Pancreas (tissue), 10 donors: Measurements from ENCODE around the gene HSF5. TPM values are rescaled to one million over a fixed set of nuclear protein-coding genes. Genes with fewer than 3 reads are reported as not detected.

Experiments
- ATAC-seq, 4 donors: fragments of 200-7000 bp; cut with Tn5 transposase; one replicate each; pipeline versions ENCODE4 v1.8.0 to v1.9.1; 2020; ENCODE audit warnings: mild to moderate bottlenecking in 4 of 4, moderate library complexity in 4 of 4
- DNase-seq, 6 donors: peaks; one replicate each; pipeline ENCODE4 v3.0.0-alpha.2; 2020
- FAIRE-seq: peaks from 2 replicates; lab custom pipeline; 2012; peaks lifted over from hg19 to GRCh38; lab: Jason Lieb, UNC
- H3K27ac ChIP-seq, 4 donors: fragments of 200-600 bp; sonication (generic); 1 replicate in 3 of 4; 2 replicates in 1 of 4; pipeline versions ENCODE4 v1.5.0 to v1.8.0; 2020
- H3K27me3 ChIP-seq, 4 donors: fragments of 200-600 bp; one replicate each; pipeline ENCODE4 v1.8.0; 2021
- H3K36me3 ChIP-seq, 3 donors: fragments of 200-600 bp; sonication (generic) in 1 of 3; one replicate each; pipeline versions ENCODE4 v1.5.0 to v1.8.0; 2020 to 2021
- H3K4me1 ChIP-seq, 3 donors: fragments of 200-600 bp; one replicate each; pipeline ENCODE4 v1.8.0; 2021
- H3K4me3 ChIP-seq, 4 donors: fragments of 200-600 bp; sonication (generic) in 2 of 4; one replicate each; pipeline versions ENCODE4 v1.5.0 to v1.8.0; 2020 to 2021
- H3K9me3 ChIP-seq, 4 donors: fragments of 200-600 bp; one replicate each; pipeline ENCODE4 v1.8.0; 2021
- CTCF ChIP-seq, 4 donors: fragments of 200-600 bp; sonication (generic) in 3 of 4; IDR thresholded peaks; one replicate each; pipeline versions ENCODE4 v1.5.0 to v1.8.0; 2021; ENCODE audit warnings: antibody characterized with exemption in 4 of 4
- WGBS, 2 donors: extraction: QIAGEN DNeasy Blood & Tissue Kit; methylation state at CpG; one replicate each; pipeline ENCODE4 v1.1.7; 2013; 5-methylcytosine and 5-hydroxymethylcytosine counted together
- intact Hi-C, 3 donors: fragments of 100-400 bp; cut with DNase I; formaldehyde crosslinking; loops; one replicate each; pipeline versions ENCODE4 v1.11.1 to v1.14.2; 2022
- polyA plus RNA-seq, 2 donors: library from polyadenylated mRNA; stranded (reverse); fragments of 200-250 nt; gene quantifications; one replicate each; pipeline ENCODE4 v1.2.3, GENCODE V29; 2013
- total RNA-seq, 6 donors: library from RNA; stranded (reverse); fragmentation: NEBNext Ultra II Directional in 4 of 6; extraction: Animal tissue kit (Norgen Biotek cat#: 25700) in 4 of 6; gene quantifications; one replicate each; pipeline versions ENCODE4 v1.2.1 to v1.2.4, GENCODE V29; 2021 to 2023
- donor health status: healthy with polysubstance abuse.
- donor health status: DM: no; HTN: no; CAD: no; lungs with moderate emphysema.
- donor health status: DM: no; HTN: no; CAD: no.
- donor health status: control.
- donor health status: control.
- donor health status: Bipolar disorder and iron deficiency.
- donor health status: DM: yes; HTN: yes; CAD: no.
- donor health status: DM: no; HTN: no; CAD: no.
- donor health status: DM: no; HTN: no; CAD: no.
- donor health status: DM: yes; HTN: yes; CAD: no.

The HSF5 gene
- total and polyA plus RNA-seq, 8 donors: 0.04 TPM; not detected in 7

GRCh38 chr17:58388302-58389190 lies 99.7 kb downstream of the HSF5 start:
- no peaks in the 10 kb centered on the region for H3K9me3 ChIP-seq
- no peak overlapping the region for H3K4me3 ChIP-seq
- DNase-seq (no peak), FAIRE-seq (no peak), ATAC-seq (no peak)
- no peak overlapping the region for H3K27ac ChIP-seq
- no peaks in the 10 kb centered on the region for H3K27me3 ChIP-seq
- intact Hi-C loops: no loop called here
- 69 to 75% methylated on average over 3 of the region's 3 CpGs for WGBS, 2 donors
- TF ChIP-seq CTCF (IDR thresholded peaks at IDR 0.05): no peak
- peaks cover 22 to 58% (median 46%) of the 10 kb centered on the region in 3 donors for H3K4me1 ChIP-seq
- H3K36me3 ChIP-seq: no peaks in the 10 kb centered on the region

- FAIRE-seq (no peak), DNase-seq (no peak), ATAC-seq (peak in 1 of 4 donors; percentile 15)
- WGBS, 2 donors: 53 to 66% methylated on average over 1 of the region's 1 CpG
- Histone ChIP-seq H3K27me3 (no peaks in the 10 kb centered on the region), H3K4me1 (peaks cover 29 to 66% (median 53%) of the 10 kb centered on the region in 3 donors), H3K27ac (no peak overlapping the region), H3K9me3 (no peaks in the 10 kb centered on the region), H3K36me3 (no peaks in the 10 kb centered on the region), H3K4me3 (no peak overlapping the region)
- TF ChIP-seq CTCF (IDR thresholded peaks at IDR 0.05): no peak
- intact Hi-C loops: no loop called here
Measured at GRCh38 chr17:58387834-58388233, 100.4 kb downstream of the HSF5 start.

- TF ChIP-seq CTCF (IDR thresholded peaks at IDR 0.05): no peak
- no peaks in the 10 kb centered on the region for H3K27me3 ChIP-seq
- H3K36me3 ChIP-seq: no peaks in the 10 kb centered on the region
- H3K27ac ChIP-seq: no peak overlapping the region
- FAIRE-seq (no peak), DNase-seq (no peak), ATAC-seq (no peak)
- H3K4me1 ChIP-seq: peaks cover 32 to 68% (median 59%) of the 10 kb centered on the region in 3 donors
- H3K4me3 ChIP-seq: no peak overlapping the region
- intact Hi-C loops: no loop called here
- no peaks in the 10 kb centered on the region for H3K9me3 ChIP-seq
- WGBS, 2 donors: 89 to 93% methylated on average over 3 of the region's 3 CpGs
Measured at GRCh38 chr17:58386708-58387107, 101.5 kb downstream of the HSF5 start.

- H3K27me3 ChIP-seq: no peaks in the 10 kb centered on the region
- no peaks in the 10 kb centered on the region for H3K36me3 ChIP-seq
- intact Hi-C loops: no loop called here
- ATAC-seq (no peak), FAIRE-seq (no peak), DNase-seq (no peak)
- TF ChIP-seq CTCF (IDR thresholded peaks at IDR 0.05): no peak
- no peak overlapping the region for H3K27ac ChIP-seq
- 39 to 44% methylated on average over 4 of the region's 4 CpGs for WGBS, 2 donors
- H3K9me3 ChIP-seq: no peaks in the 10 kb centered on the region
- no peak overlapping the region for H3K4me3 ChIP-seq
- peaks cover 39 to 71% (median 60%) of the 10 kb centered on the region in 3 donors for H3K4me1 ChIP-seq
Measured at GRCh38 chr17:58385359-58385899, 102.8 kb downstream of the HSF5 start.

- FAIRE-seq (no peak), DNase-seq (no peak), ATAC-seq (no peak)
- Histone ChIP-seq H3K9me3 (no peaks in the 10 kb centered on the region), H3K27me3 (no peaks in the 10 kb centered on the region), H3K4me3 (no peak overlapping the region), H3K36me3 (no peaks in the 10 kb centered on the region), H3K4me1 (peaks cover 39 to 75% (median 65%) of the 10 kb centered on the region in 3 donors), H3K27ac (no peak overlapping the region)
- WGBS, 2 donors: 82 to 83% methylated on average over 3 of the region's 3 CpGs
- TF ChIP-seq CTCF (IDR thresholded peaks at IDR 0.05): no peak
- intact Hi-C loops: no loop called here
Measured at GRCh38 chr17:58384897-58385296, 103.3 kb downstream of the HSF5 start.
